CD4-positive, alpha-beta T cell (primary cell): ENCODE data around the gene SERPINE2. TPM values are rescaled to one million over a fixed set of nuclear protein-coding genes. Genes with fewer than 3 reads are reported as not detected.

Experiments used
- ATAC-seq: fragments of 200-7000 bp; cut with Tn5 transposase; one replicate; pipeline ENCODE4 v1.10.0; 2022; ENCODE audit warnings: mild to moderate bottlenecking; ENCODE audit not compliant: poor library complexity
- CTCF ChIA-PET: fragments of 350-600 bp; sonication (Branson Sonifier 250); formaldehyde crosslinking; loops from one replicate; lab custom pipeline; 2021; ENCODE audit warnings: antibody characterized with exemption, inconsistent platforms; lab: Charles Lee
- POLR2A ChIA-PET: fragments of 350-600 bp; sonication (Branson Sonifier 250); formaldehyde crosslinking; loops from one replicate; lab custom pipeline; 2021; ENCODE audit warnings: antibody characterized with exemption, inconsistent platforms; lab: Charles Lee
- DNase-seq, 14 experiments: peaks; one replicate each; pipeline ENCODE4 v3.0.0-alpha.2; 2013 to 2020; ENCODE audit warnings: mixed read lengths in 2 of 14
- H3K27ac ChIP-seq, 2 donors: one replicate each; pipeline versions ENCODE4 v1.5.1 to v1.7.0; 2013; ENCODE audit warnings: low read length in 2 of 2, low read depth in 1 of 2, mild to moderate bottlenecking in 1 of 2
- H3K27me3 ChIP-seq, 2 experiments: 1 replicate in 1 of 2; 2 replicates in 1 of 2; pipeline versions ENCODE4 v1.6.1 to v1.7.0; 2013; ENCODE audit warnings: low read length in 2 of 2, control low read depth in 1 of 2, mild to moderate bottlenecking in 1 of 2, moderate library complexity in 1 of 2; ENCODE audit not compliant: insufficient read depth in 2 of 2, control insufficient read depth in 1 of 2
- H3K36me3 ChIP-seq: one replicate; pipeline ENCODE4 v1.6.1; 2013; ENCODE audit warnings: low read length, control low read depth; ENCODE audit not compliant: insufficient read depth
- H3K4me1 ChIP-seq: one replicate; pipeline ENCODE4 v1.6.1; 2013; ENCODE audit warnings: low read length, control low read depth; ENCODE audit not compliant: insufficient read depth
- H3K4me3 ChIP-seq: one replicate; pipeline ENCODE4 v1.5.1; 2013; ENCODE audit warnings: mild to moderate bottlenecking, low read length, moderate library complexity
- H3K9me3 ChIP-seq, 2 experiments: 1 replicate in 1 of 2; 2 replicates in 1 of 2; pipeline versions ENCODE4 v1.6.1 to v1.7.0; 2013; ENCODE audit warnings: low read length in 2 of 2, mild to moderate bottlenecking in 2 of 2, control low read depth in 1 of 2, moderate library complexity in 1 of 2; ENCODE audit not compliant: control insufficient read depth in 1 of 2, insufficient read depth in 1 of 2
- H3K27ac Mint-ChIP-seq: one replicate; pipeline ENCODE4 v1.8.0; 2020; ENCODE audit warnings: mixed read lengths
- H3K27me3 Mint-ChIP-seq: one replicate; pipeline ENCODE4 v1.8.0; 2021; ENCODE audit warnings: mixed read lengths
- H3K36me3 Mint-ChIP-seq: one replicate; pipeline ENCODE4 v1.8.0; 2021; ENCODE audit warnings: low read depth, mixed read lengths
- H3K4me1 Mint-ChIP-seq: one replicate; pipeline ENCODE4 v1.8.0; 2021; ENCODE audit warnings: low read depth, mixed read lengths
- H3K4me3 Mint-ChIP-seq: one replicate; pipeline ENCODE4 v1.8.0; 2020; ENCODE audit warnings: mild to moderate bottlenecking, mixed read lengths
- H3K9me3 Mint-ChIP-seq: one replicate; pipeline ENCODE4 v1.8.0; 2020; ENCODE audit warnings: mixed read lengths
- intact Hi-C, 2 experiments: fragments of 100-400 bp; cut with DNase I in 1 of 2; cut with micrococcal nuclease in 1 of 2; formaldehyde crosslinking; loops; one replicate each; pipeline versions ENCODE4 v1.15.1 to v1.9.0; 2023 to 2025; cut with DNase I, micrococcal nuclease
- total RNA-seq, 174 experiments: library from RNA in 2 of 174; stranded (reverse) in 2 of 174; gene quantifications; one replicate each; pipeline ENCODE4 v1.2.3 and lab custom pipeline; 2021 to 2026
- TF ChIP-seq, protein P1 (sequence below): fragments of 200-600 bp; IDR thresholded peaks from one replicate; pipeline ENCODE4 v1.8.0; 2022; ENCODE audit warnings: antibody characterized with exemption, mild to moderate bottlenecking

SERPINE2 gene
- total RNA-seq, 2 experiments from 2014 or later = 5.1 to 7.3 TPM

- intact Hi-C loops = no loop called here
Measured at GRCh38 chr2:224038830-224039079, 331 bp downstream of the SERPINE2 start.

GRCh38 chr2:224038049-224038829 lies 847 bp downstream of the SERPINE2 start:
- CTCF ChIA-PET = interaction anchor here (1.9 kb wide), 1 partner anchor 45 kb away, joined by 6 read pairs; no protein-coding TSS in a partner anchor

More at GRCh38 chr2:224038830-224039079, 331 bp downstream of the SERPINE2 start:
- H3K27ac Mint-ChIP-seq = no peak overlapping the region
- Histone ChIP-seq H3K4me1 (peaks cover 12% of the 10 kb centered on the region), H3K27me3 (peaks cover 12 to 27% of the 10 kb centered on the region in 2 experiments), H3K9me3 (no peaks in the 10 kb centered on the region), H3K4me3 (peak overlapping the region; percentile 53), H3K27ac (no peak overlapping the region), H3K36me3 (no peaks in the 10 kb centered on the region)
- TF ChIP-seq, protein P1, sequence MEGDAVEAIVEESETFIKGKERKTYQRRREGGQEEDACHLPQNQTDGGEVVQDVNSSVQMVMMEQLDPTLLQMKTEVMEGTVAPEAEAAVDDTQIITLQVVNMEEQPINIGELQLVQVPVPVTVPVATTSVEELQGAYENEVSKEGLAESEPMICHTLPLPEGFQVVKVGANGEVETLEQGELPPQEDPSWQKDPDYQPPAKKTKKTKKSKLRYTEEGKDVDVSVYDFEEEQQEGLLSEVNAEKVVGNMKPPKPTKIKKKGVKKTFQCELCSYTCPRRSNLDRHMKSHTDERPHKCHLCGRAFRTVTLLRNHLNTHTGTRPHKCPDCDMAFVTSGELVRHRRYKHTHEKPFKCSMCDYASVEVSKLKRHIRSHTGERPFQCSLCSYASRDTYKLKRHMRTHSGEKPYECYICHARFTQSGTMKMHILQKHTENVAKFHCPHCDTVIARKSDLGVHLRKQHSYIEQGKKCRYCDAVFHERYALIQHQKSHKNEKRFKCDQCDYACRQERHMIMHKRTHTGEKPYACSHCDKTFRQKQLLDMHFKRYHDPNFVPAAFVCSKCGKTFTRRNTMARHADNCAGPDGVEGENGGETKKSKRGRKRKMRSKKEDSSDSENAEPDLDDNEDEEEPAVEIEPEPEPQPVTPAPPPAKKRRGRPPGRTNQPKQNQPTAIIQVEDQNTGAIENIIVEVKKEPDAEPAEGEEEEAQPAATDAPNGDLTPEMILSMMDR = no peak
- CTCF ChIA-PET = interaction anchor here (1.9 kb wide), 1 partner anchor 45 kb away, joined by 6 read pairs; no protein-coding TSS in a partner anchor
- no peaks in the 10 kb centered on the region for H3K36me3 Mint-ChIP-seq
- H3K4me3 Mint-ChIP-seq = no peak overlapping the region
- H3K9me3 Mint-ChIP-seq = no peaks in the 10 kb centered on the region
- peaks cover 62% of the 10 kb centered on the region for H3K27me3 Mint-ChIP-seq
- no peak for ATAC-seq
- H3K4me1 Mint-ChIP-seq = peaks cover 27% of the 10 kb centered on the region
- DNase-seq = peak in 1 of 14 experiments; percentile 13
- POLR2A ChIA-PET = interaction anchor here (0.7 to 1.5 kb wide), 3 partner anchors 13 to 281 kb away, joined by 3 to 6 read pairs (median 5); no protein-coding TSS in a partner anchor

DNA sequence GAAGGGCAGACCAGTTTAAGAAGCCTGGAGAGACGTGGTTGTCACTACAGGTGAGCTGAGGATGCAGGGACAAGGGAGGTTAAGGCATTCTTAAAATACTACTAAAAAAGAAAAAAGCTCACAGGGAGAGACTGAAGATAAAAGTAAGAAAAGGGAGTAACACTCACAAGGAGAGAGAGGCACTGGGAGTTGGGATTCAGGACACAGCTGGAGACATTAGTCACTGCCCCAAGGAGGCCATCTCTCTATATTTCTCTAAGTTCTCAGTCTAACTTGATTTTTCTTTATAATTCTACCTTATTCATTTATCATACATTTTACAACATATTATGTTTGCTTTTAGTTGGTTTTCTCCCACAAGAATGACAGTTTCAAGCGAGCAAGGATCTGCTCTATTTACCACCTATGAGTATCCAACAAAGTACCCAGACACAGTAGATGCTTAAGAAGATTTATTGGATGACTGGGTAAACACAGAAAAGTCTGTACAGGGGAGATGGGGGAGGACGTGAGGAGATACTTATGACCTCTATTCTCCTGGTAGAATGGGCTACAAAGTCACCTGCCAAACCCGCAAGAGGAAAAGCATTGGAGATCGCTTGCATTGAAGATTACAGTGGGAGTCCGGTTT lies 2.2 kb downstream of the SERPINE2 start:
- ATAC-seq = no peak
- H3K27me3 ChIP-seq = peaks cover 12 to 21% of the 10 kb centered on the region in 2 experiments
- peak overlapping the region; percentile 72 for H3K4me3 Mint-ChIP-seq
- no peaks in the 10 kb centered on the region for H3K9me3 Mint-ChIP-seq
- H3K27ac ChIP-seq = no peak overlapping the region
- H3K27ac Mint-ChIP-seq = no peak overlapping the region
- ChIA-PET CTCF (no interaction called here), POLR2A (no interaction called here)
- TF ChIP-seq, protein P1 = no peak
- DNase-seq = no peak
- H3K27me3 Mint-ChIP-seq = peaks cover 51% of the 10 kb centered on the region
- no peaks in the 10 kb centered on the region for H3K36me3 ChIP-seq
- H3K4me3 ChIP-seq = no peak overlapping the region
- intact Hi-C loops = no loop called here
- no peaks in the 10 kb centered on the region for H3K9me3 ChIP-seq
- peaks cover 15% of the 10 kb centered on the region for H3K4me1 ChIP-seq
- peaks cover 44% of the 10 kb centered on the region for H3K4me1 Mint-ChIP-seq
- H3K36me3 Mint-ChIP-seq = no peaks in the 10 kb centered on the region

More at GRCh38 chr2:224038049-224038829, 847 bp downstream of the SERPINE2 start:
- DNase-seq (peak in 12 of 14 experiments; percentile 10 to 54 (median 28)), ATAC-seq (peak; percentile 54)
- TF ChIP-seq, protein P1 = no peak
- Histone ChIP-seq H3K36me3 (no peaks in the 10 kb centered on the region), H3K27me3 (peaks cover 12 to 27% of the 10 kb centered on the region in 2 experiments), H3K27ac (no peak overlapping the region), H3K4me3 (peak overlapping the region; percentile 53), H3K4me1 (peaks cover 12% of the 10 kb centered on the region), H3K9me3 (no peaks in the 10 kb centered on the region)
- H3K27me3 Mint-ChIP-seq = peaks cover 56% of the 10 kb centered on the region
- no peaks in the 10 kb centered on the region for H3K36me3 Mint-ChIP-seq
- peak overlapping the region; percentile 88 for H3K4me3 Mint-ChIP-seq
- peaks cover 31% of the 10 kb centered on the region for H3K4me1 Mint-ChIP-seq
- no peak overlapping the region for H3K27ac Mint-ChIP-seq
- no peaks in the 10 kb centered on the region for H3K9me3 Mint-ChIP-seq
- POLR2A ChIA-PET = interaction anchor here (0.7 to 1.5 kb wide), 3 partner anchors 12 to 282 kb away, joined by 3 to 6 read pairs (median 5); no protein-coding TSS in a partner anchor
- intact Hi-C loops = no loop called here
